Endometrial microvascular endothelial cells (primary cell): ENCODE measurements around the gene MAP3K12. TPM values are rescaled to one million over a fixed set of nuclear protein-coding genes. Genes with fewer than 3 reads are reported as not detected.

Source experiments
- in situ Hi-C: cut with HindIII; loops from 2 replicates; pipeline ENCODE4 v1.10.0; 2017; ENCODE audit warnings: low sequenced_read_pairs, low pct_unique_long_range_greater_than_20kb; ENCODE audit errors: inconsistent ontology term
- total RNA-seq: library from RNA; depleted of rRNA; stranded (reverse); fragments of >200 nt; gene quantifications from one replicate; pipeline ENCODE4 v1.2.3, GENCODE V29; 2015; ENCODE audit errors: inconsistent ontology term

MAP3K12 gene
- total RNA-seq, 1 donor from 2014 or later, result 11.8 TPM

DNA sequence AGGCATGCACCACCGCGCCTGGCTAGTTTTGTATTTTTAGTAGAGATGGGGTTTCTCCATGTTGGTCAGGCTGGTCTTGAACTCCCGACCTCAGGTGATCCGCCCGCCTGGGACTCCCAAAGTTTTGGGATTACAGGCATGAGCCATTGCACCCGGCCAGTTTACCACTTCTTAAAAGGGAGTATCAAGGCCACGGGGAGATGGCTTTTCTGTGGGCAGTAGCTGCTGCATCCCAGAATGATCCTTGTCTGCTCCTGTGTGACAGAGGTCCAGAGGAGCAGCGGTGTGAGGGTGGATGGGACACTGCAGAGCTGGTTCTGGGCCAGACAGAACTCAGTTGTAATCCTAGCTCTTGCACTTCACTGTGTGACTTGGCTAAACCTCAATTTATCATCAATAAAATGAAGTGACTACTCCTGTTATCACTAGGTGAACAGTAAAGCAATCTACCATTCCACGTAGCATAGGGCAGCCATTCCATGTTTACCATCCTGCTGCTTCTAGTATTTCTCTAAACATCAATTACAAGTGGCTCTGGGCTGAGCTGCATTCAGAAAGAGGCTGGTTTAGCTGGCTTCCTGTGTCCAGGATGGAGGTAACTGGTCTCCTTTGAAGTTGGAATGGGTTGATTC, 11.0 kb upstream of the MAP3K12 start:
- in situ Hi-C loops, result no loop called here

DNA sequence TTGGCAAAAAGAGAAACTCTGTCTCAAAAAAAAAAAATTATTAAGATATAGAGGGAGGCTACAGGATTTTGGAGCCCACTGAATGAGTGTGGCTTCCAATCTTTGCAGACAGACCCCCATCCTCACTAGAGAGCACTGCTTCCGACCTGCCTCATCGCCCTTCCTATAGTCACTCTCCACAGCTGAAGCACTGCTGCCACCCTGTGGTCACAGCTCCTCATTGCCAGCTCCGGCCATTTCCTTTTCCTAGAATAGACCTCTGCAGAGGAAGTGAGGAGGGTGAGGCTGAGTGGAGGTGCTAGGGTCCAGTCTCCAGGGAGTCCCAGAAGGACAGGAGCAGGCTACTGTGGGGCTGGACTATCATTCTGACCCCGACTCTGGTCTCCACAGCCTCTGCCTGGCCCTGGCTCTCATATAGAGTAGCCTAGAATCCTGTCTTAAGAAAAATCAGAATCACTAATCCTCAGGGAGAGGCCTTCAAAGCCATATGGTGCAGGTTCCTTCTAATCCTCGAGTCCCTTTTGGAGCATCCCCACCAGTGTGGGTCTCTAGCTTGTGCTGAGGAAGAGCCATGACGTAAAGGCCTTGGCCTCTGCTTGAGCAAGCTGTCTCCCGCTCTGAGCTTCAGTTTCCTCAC, 9.4 kb upstream of the MAP3K12 start:
- in situ Hi-C loops, result no loop called here

DNA sequence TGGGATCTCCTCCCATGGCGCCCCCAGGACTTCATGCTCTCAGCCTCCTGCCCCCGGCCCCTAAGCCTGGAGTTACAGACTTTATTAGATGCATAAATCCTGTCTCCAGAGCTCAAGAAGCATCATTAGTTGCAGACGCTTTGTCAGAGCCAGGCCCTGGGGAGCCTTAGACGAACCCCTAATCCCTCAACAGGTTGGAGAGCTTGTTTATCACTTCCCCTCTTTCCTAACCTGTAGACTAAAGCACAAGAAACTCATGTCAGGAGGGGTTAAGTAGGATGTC, 8.3 kb upstream of the MAP3K12 start:
- in situ Hi-C loops, result no loop called here

DNA sequence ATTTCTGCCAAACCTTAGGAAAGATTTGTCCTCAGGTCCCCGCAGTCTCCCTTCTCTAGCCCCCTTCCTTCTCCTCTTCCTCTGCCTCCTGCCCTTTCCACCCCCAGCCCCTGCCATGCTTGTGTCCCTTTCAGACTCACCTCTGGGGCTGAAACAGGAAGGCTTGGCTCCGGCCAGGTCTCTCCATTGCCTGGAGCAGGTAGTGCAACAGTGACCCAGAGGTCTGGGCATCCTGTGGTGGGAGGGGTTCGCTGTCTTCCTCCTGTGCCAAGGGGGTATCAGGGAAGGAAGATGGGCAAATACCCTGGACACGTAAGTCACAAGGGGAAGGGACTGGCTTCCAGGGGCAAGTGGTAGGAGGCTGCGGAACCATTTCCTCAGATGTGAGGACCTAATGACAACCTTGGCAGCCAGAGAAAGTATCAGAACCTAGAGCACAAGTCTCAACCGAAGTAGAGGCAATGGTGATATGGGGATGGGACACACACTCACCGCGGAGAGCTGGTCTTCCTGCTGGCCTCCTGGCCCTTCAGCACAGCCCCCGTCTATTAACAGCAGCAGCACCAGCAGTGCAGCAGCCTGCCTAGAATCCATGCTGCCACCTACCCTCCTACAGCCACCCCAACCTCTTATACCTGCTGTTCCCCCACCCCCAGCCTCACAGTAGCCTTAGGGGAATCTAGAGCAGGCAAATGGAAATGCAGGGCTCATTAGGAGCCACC, 7.8 kb upstream of the MAP3K12 start, which contains the start of gene NPFF:
Gene NPFF, minus strand, starts transcription at position 604 of the 722 bp plus-strand sequence. Its CDS starts 10 bp downstream, at position 594.
- in situ Hi-C loops, result no loop called here

DNA sequence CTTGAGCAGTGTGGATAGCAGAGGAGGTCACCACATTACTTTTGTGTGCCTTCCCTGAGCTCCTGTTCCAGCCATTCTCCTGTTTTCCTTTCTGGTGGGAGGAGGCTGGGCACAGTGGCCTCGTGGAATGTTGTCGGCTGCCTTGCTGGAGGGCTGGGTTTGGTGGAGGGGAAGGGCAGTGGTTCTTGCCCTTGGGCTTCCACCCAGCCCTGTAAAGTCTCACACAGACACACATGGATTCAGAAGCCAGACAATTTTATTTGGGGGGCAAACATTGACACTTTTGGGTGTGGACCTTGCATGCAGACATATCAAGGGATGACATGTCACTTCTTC, 7.2 kb upstream of the MAP3K12 start:
- in situ Hi-C loops, result no loop called here

DNA sequence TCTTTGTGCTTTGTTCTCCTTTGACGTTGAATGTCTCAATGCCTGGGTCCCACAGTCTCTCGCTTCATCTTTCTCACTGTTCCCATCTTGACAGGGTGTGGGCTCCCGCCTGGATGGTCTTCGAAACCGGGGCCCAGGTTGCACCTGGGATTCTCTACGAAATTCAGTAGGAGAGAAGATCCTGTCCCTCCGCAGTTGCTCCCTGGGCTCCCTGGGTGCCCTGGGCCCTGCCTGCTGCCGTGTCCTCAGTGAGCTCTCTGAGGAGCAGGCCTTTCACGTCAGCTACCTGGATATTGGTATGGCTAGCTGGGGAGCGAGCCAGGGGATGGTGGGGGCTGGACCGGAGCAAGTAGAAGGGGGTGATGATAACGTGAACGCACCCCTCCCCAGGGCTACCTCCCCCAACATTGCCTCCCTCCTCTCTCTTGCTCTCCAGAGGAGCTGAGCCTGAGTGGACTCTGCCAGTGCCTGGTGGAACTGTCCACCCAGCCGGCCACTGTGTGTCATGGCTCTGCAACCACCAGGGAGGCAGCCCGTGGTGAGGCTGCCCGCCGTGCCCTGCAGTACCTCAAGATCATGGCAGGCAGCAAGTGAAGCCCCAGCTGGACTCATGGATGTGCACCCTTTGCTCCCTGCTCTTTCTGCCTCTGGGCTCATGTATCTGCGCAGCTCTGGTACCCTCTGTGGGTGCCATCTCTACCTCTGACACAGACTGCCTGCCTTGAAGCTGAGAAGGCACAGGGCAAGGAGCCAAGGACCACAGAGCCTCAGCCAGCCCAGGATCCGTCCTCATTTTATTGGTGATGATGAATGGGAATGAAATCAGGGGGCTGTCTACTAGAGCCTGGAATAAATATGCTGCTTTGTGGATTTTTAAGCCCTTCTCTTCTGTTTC, 6.5 kb upstream of the MAP3K12 start:
- in situ Hi-C loops, result no loop called here

DNA sequence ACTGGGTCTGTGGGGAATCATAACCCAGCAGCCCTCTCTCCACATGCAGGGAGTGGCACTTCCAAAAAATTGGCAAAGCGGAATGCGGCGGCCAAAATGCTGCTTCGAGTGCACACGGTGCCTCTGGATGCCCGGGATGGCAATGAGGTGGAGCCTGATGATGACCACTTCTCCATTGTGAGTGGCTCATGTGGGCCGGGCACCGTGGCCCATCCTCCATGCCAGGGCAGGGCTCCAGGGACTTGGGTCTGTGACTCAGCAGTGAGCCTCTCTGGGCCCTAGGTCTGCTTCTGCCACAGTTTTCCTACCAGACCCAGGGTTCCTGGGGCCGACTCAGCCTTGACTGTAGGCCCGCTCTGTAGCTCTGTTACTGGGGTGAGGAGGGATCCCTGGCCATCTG, 5.8 kb upstream of the MAP3K12 start:
- in situ Hi-C loops, result no loop called here

DNA sequence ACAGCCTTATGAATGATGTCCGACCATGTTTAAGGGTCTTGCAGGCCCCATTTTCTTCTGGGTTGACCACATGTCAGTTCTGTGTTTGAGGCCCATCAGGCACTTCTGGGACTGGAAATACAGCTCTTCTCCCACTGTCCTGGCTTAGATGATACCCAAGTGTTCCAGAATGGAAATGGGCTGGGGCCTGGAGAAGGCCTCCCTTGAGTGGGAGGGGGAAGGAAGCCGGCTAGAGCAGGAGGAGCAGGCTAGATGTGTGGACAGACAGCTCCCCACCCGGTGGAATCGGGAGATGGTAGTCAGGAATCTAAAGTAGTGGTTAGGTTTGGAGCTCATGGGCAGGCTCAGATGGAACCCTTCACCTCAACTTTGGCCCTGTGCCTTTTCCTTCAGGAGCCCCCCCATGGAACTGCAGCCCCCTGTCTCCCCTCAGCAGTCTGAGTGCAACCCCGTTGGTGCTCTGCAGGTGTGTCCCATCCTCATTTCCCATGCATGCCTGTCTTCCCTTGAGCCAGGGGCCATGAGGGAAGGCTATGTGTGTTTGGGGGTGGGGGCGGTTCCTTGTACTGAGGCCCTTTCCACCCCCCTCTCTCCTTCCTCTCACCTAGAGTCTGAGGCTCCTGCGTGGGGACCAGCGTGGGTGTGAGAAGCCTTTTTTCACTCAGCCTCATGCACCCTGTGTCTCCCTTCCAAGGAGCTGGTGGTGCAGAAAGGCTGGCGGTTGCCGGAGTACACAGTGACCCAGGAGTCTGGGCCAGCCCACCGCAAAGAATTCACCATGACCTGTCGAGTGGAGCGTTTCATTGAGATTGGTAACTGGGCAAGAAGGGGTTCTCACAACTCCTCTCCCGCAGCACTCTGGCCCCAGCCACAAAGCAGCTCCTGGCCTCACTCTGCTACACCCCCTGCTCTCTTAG, 5.0 kb upstream of the MAP3K12 start:
- in situ Hi-C loops, result no loop called here

DNA sequence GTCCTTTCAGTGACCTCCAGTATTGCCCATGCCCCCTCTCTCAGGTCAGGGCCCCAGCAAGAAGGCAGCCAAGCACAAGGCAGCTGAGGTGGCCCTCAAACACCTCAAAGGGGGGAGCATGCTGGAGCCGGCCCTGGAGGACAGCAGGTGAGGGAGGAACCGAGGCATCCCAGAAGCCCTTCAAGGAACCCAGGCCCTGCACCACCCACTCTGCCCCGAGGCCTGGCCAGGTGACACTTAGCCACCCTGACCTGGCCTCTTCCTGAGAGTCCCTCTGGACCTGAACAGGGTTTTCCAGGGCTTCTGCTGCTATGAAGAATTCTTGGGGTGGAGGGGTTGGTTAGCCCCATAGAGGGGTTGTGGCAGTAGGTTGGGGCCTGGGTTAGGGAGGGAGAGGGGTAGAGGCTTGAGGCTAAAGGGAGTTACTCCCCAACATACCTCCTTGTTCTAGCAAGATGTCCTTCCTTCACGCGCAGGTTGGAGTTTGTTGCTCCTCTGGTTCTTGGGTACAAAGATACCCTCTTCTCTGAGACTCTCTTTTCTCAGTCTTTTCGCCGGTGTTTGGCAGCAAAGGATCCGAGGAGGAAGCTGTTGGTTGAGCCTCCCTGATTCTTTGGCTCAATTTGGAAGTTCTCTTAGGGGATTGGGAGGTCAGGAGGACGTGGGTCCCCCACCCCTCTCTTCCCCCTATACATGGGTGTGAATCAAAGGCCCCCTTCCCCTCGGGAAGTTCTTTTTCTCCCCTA, 3.9 kb upstream of the MAP3K12 start:
- in situ Hi-C loops, result no loop called here

DNA sequence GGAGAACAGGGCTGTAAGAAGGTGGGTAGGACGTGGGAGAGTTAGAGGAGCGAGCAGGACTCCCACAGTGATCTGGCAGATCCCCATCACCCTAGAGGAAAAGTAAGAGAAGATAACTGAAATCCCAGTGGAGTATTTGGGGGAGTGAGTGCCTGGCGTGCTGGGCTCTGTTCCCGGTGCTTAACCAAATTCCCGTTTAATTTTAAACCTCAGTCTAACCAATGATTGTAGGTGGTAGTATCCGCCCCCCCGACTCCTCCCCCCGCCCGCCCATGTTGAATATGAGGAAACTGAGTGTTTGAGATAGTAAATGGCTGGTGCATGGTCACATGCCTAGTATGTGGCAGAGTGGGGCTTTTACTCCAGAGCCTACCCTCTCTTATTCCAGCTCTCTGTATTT, 3.1 kb upstream of the MAP3K12 start:
- in situ Hi-C loops, result no loop called here

DNA sequence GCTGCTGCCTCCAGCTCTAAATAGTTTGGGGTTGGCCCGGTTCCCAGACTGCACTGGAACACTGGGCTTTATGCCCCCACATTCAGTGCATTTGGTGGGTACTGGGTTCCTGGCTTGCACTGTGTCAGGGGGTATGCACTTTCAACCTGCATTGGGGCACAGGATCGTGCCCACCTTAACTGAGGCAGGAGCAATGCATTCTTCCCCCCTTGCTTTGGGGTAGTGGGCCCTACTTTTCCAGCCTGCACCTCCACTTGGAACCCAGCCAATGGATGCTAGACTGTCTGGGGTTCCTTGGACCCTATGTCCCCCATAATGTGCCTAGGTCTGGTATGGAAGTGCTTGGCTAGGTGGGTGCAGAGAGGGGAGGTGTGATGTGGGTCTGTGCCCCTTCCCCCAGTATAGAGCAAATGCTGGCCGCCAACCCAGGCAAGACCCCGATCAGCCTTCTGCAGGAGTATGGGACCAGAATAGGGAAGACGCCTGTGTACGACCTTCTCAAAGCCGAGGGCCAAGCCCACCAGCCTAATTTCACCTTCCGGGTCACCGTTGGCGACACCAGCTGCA, 2.4 kb upstream of the MAP3K12 start:
- in situ Hi-C loops, result no loop called here

DNA sequence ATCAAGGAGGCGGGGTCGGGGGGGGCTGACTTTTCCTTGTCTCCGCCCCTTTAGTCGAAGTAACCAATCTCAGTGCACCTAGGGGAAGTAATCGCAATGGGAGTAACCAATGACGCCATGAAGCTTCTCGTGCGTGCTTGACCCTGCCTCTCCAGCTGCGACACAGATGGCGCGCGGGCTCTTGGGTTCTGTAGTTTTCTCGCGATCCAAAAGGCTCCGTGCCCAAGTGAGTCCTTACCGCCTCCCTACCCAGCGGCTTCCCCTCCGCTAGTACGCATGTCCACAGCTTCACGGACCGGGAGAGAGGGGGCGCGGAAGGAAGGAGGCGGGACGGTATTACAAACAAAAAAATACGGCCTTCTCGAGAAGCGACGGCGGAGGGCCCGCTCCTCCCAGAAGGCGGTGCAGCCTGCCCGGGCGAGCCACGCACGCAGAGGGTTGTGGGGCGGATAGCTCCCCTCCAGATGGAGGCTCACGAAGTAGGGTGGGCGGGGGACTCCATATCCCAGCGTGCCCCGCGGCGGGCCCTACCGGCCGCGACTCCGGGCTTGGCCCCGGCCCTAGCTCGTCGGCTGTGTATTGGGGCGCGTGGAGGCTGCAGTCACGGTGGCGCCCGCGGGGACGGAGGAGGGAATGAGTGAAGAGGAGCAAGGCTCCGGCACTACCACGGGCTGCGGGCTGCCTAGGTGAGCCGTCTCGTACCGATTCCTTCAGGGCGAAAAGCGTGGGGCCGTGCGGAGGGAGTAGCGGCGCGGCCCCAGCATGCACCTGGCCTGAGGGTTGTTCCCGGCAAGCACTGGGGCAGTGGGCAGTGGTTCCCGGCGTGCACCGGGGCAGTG, 1.7 kb upstream of the MAP3K12 start, which contains the start of gene TARBP2:
Gene TARBP2, plus strand, starts transcription at position 508 of the 839 bp plus-strand sequence. Its CDS starts 126 bp downstream, at position 634.
- in situ Hi-C loops, result no loop called here

DNA sequence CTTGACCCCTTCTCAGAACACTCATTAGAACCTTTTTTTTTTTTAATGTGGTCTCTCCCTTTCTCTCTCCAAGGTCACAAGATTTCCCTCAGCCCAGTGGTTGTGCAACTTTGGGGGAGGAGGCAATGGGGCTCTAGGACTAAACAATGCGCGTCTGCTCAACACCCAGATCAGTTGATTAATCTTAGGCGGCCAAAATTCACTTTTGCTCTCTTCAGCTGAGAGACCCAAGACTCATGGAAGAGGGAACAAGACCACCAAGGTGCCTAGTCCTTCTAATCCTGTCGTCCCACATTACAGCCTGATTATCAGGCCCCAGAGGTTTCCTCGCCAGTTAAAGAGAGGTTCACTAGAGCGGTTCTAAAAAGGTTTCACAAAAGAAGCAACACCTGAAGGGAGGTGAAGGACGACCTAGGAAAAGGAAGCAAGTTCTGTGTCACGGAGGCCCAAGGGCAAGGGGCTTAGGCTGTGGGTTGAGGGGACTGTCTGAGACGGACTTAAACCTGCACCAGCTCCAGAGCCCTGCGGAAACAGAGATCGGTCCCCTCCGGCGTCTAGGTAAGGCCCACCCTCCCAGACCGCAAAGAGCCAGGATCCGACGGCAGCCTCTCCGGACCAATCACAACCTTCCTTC, 1.0 kb upstream of the MAP3K12 start:
- in situ Hi-C loops, result no loop called here

DNA sequence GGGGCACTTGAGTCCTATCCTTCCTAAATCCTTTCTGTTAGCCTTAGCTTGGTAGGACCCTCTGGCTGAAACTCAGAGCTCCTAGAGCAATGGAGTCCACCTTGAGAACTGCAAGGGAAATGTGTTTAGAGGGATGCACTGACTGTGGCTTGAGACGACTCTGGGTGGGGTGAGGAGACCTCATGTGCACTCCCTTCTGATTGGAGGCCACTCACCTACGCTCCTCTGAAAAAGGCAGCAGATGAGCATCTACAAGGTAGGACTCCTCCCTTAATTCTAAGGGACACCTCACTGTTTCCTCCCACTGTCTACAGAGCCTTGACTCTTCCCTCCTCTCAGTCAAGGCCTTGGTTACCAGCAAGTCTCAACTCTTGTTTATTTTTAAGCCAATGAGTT, 1.0 kb downstream of the MAP3K12 start:
- in situ Hi-C loops, result no loop called here

DNA sequence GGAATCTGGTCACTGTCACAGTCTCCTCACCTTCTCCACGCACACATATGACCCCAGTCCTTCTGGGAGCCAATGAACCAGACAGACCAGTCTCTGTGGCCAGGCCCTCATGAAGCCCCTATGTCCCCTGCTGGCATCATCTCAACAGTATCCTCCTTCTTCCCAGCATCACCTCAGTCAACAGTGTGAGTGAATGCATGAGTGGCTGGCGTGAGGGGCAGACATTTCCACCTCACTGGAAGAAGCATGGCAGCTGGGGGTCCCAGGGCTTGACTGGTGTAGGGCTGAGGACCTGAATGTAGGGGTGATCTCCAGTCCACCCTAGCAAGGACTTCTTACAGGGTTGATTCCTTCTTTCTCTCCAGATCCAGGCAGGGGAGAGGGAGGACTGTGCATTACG, 1.8 kb downstream of the MAP3K12 start:
- in situ Hi-C loops, result no loop called here

DNA sequence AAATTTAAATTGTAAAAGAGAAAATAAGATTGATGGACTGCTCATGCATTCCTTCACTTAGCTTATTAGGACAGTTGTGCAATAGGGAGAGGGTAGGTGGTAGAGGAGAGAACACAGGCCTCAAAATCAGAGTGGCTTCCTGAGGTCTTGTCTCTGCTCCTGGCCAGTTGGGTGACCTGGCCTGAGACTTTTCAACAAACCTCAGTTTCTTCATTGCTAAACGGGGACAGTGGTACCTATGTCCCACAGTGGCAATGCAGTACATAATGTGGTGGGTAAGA, 2.6 kb downstream of the MAP3K12 start:
- in situ Hi-C loops, result no loop called here
